B cell (primary cell): ENCODE measurements around the gene PCK1. TPM values are rescaled to one million over a fixed set of nuclear protein-coding genes. Genes with fewer than 3 reads are reported as not detected.

Experiments used
- ATAC-seq: fragments of 200-7000 bp; cut with Tn5 transposase; one replicate; pipeline ENCODE4 v1.10.0; 2021; ENCODE audit warnings: low read depth, mild to moderate bottlenecking, moderate number of reproducible peaks, moderate library complexity
- CTCF ChIA-PET: fragments of 350-600 bp; sonication (Branson Sonifier 250); formaldehyde crosslinking; loops from one replicate; lab custom pipeline; 2021; ENCODE audit warnings: antibody characterized with exemption, inconsistent platforms; lab: Charles Lee
- POLR2A ChIA-PET: fragments of 350-600 bp; sonication (Branson Sonifier 250); formaldehyde crosslinking; loops from one replicate; lab custom pipeline; 2021; ENCODE audit warnings: antibody characterized with exemption; lab: Charles Lee
- DNase-seq: peaks from one replicate; pipeline ENCODE4 v3.0.0; 2013
- H2AFZ ChIP-seq: 2 replicates; pipeline ENCODE4 v1.6.1; 2012; ENCODE audit warnings: mild to moderate bottlenecking, low read depth, low read length; ENCODE audit not compliant: insufficient read depth, poor library complexity, severe bottlenecking
- H3K27ac ChIP-seq, 2 donors: 1 replicate in 1 of 2; 2 replicates in 1 of 2; pipeline ENCODE4 v1.5.1; 2012 to 2013; ENCODE audit warnings: low read length in 2 of 2, mild to moderate bottlenecking in 2 of 2, moderate library complexity in 1 of 2
- H3K27me3 ChIP-seq, 4 experiments: fragments of 200-600 bp in 1 of 4; sonication (generic) in 1 of 4; replicated peaks in 1 of 4; 1 replicate in 2 of 4; 2 replicates in 2 of 4; pipeline versions ENCODE4 v1.6.1 to v1.7.0; 2013 to 2016; ENCODE audit warnings: low read length in 3 of 4, mild to moderate bottlenecking in 2 of 4, mixed read lengths in 1 of 4, moderate library complexity in 1 of 4; ENCODE audit not compliant: insufficient read depth in 4 of 4, control insufficient read depth in 3 of 4; ENCODE audit errors: control extremely low read depth in 1 of 4
- H3K36me3 ChIP-seq, 2 experiments: replicated peaks in 1 of 2; 1 replicate in 1 of 2; 2 replicates in 1 of 2; pipeline versions ENCODE4 v1.6.1 to v1.7.1; 2013; ENCODE audit warnings: low read length in 1 of 2; ENCODE audit not compliant: insufficient read depth in 2 of 2, control insufficient read depth in 1 of 2; ENCODE audit errors: control extremely low read depth in 1 of 2, extremely low read depth in 1 of 2
- H3K4me1 ChIP-seq, 2 donors: fragments of 200-600 bp in 1 of 2; sonication (generic) in 1 of 2; 1 replicate in 1 of 2; 2 replicates in 1 of 2; pipeline versions ENCODE4 v1.5.1 to v1.6.1; 2013 to 2017; ENCODE audit warnings: low read length in 2 of 2; ENCODE audit not compliant: control insufficient read depth in 2 of 2, insufficient read depth in 2 of 2
- H3K4me2 ChIP-seq: replicated peaks from 2 replicates; pipeline ENCODE3; 2012; ENCODE audit warnings: mild to moderate bottlenecking, low read depth, low read length; ENCODE audit not compliant: poor library complexity, severe bottlenecking
- H3K4me3 ChIP-seq, 5 experiments: fragments of 200-600 bp in 1 of 5; sonication (generic) in 1 of 5; 1 replicate in 3 of 5; 2 replicates in 2 of 5; pipeline versions ENCODE4 v1.5.1 to v1.7.0; 2011 to 2016; ENCODE audit warnings: low read length in 4 of 5, mild to moderate bottlenecking in 4 of 5, low read depth in 2 of 5, control low read depth in 1 of 5, moderate library complexity in 1 of 5; ENCODE audit not compliant: insufficient read depth in 1 of 5; ENCODE audit errors: control extremely low read depth in 1 of 5, extremely low read depth in 1 of 5
- H3K79me2 ChIP-seq: fragments of 200-600 bp; sonication (generic); one replicate; pipeline ENCODE4 v1.6.0; 2016; ENCODE audit warnings: low read length; ENCODE audit not compliant: control insufficient read depth, insufficient read depth
- H3K9ac ChIP-seq: fragments of 200-600 bp; sonication (generic); 2 replicates; pipeline ENCODE4 v1.6.1; 2017; ENCODE audit warnings: mild to moderate bottlenecking, low read length, moderate library complexity
- H3K9me3 ChIP-seq, 3 donors: one replicate each; pipeline versions ENCODE4 v1.6.1 to v1.7.1; 2013; ENCODE audit warnings: low read length in 2 of 3; ENCODE audit not compliant: control insufficient read depth in 2 of 3, insufficient read depth in 1 of 3; ENCODE audit errors: control extremely low read depth in 1 of 3
- H4K20me1 ChIP-seq: 2 replicates; pipeline ENCODE4 v1.6.0; 2012; ENCODE audit warnings: mild to moderate bottlenecking, low read length; ENCODE audit not compliant: insufficient read depth, control insufficient read depth, poor library complexity, severe bottlenecking
- H3K27ac Mint-ChIP-seq: one replicate; pipeline ENCODE4 v1.8.0; 2021; ENCODE audit warnings: mixed read lengths
- H3K27me3 Mint-ChIP-seq: one replicate; pipeline ENCODE4 v1.8.0; 2021; ENCODE audit warnings: mixed read lengths
- H3K4me1 Mint-ChIP-seq: one replicate; pipeline ENCODE4 v1.8.0; 2021; ENCODE audit warnings: mixed read lengths
- H3K4me3 Mint-ChIP-seq: one replicate; pipeline ENCODE4 v1.8.0; 2021; ENCODE audit warnings: mixed read lengths
- H3K9me3 Mint-ChIP-seq: one replicate; pipeline ENCODE4 v1.8.0; 2022; ENCODE audit warnings: mixed read lengths; ENCODE audit not compliant: insufficient read depth
- CTCF ChIP-seq: fragments of 200-600 bp; IDR thresholded peaks from one replicate; pipeline ENCODE4 v1.8.0; 2022; ENCODE audit warnings: antibody characterized with exemption, mild to moderate bottlenecking
- EZH2 ChIP-seq: IDR thresholded peaks from 2 replicates; pipeline ENCODE4 v1.6.1; 2012; ENCODE audit warnings: borderline replicate concordance, low read depth, mild to moderate bottlenecking, moderate library complexity, low read length; ENCODE audit not compliant: insufficient read depth, poor library complexity, severe bottlenecking
- WGBS: methylation state at CpG from one replicate; pipeline ENCODE4 v1.1.5; 2013; ENCODE audit warnings: missing lambda C conversion rate; ENCODE audit not compliant: insufficient coverage; 5-methylcytosine and 5-hydroxymethylcytosine counted together
- intact Hi-C: fragments of 100-400 bp; cut with micrococcal nuclease; formaldehyde crosslinking; loops from one replicate; pipeline ENCODE4 v1.10.0; 2022
- polyA plus RNA-seq: library from polyadenylated mRNA; depleted of rRNA; stranded (reverse); fragments of >200 nt; gene quantifications from 2 replicates; pipeline ENCODE4 v1.2.3, GENCODE V29; 2012
- total RNA-seq, 2 donors: library from RNA; stranded (reverse); fragments of 120-200 nt in 1 of 2; gene quantifications; 1 replicate in 1 of 2; 2 replicates in 1 of 2; pipeline versions ENCODE4 v1.2.3 to v1.2.4, GENCODE V29; 2013 to 2022

PCK1 gene
- total and polyA plus RNA-seq, 2 donors (not counting 1 experiment from before 2014, with no cell fraction given) = not detected

GRCh38 chr20:57598060-57598459 lies 37.1 kb downstream of the PCK1 start:
- no peaks in the 10 kb centered on the region for H4K20me1 ChIP-seq
- H3K36me3 ChIP-seq = no peaks in the 10 kb centered on the region
- H3K4me1 Mint-ChIP-seq = peaks cover 18% of the 10 kb centered on the region
- intact Hi-C loops = no loop called here
- ATAC-seq = no peak
- H2AFZ ChIP-seq = no peak overlapping the region
- no peak overlapping the region for H3K27ac Mint-ChIP-seq
- no peaks in the 10 kb centered on the region for H3K79me2 ChIP-seq
- ChIA-PET POLR2A (no interaction called here), CTCF (interaction anchor here (0.8 to 11.4 kb wide), 13 partner anchors 10 to 1048 kb away, joined by 3 to 131 read pairs (median 17); partner anchors contain the start of gene ZBP1)
- H3K9ac ChIP-seq = no peak overlapping the region
- H3K27me3 Mint-ChIP-seq = peaks cover 5% of the 10 kb centered on the region
- no peak overlapping the region for H3K4me3 ChIP-seq
- H3K27ac ChIP-seq = no peak overlapping the region
- DNase-seq = no peak
- H3K9me3 Mint-ChIP-seq = no peaks in the 10 kb centered on the region
- H3K4me1 ChIP-seq = peaks cover 10 to 26% of the 10 kb centered on the region in 2 donors
- H3K9me3 ChIP-seq = peaks cover 0 to 2% (median 0%) of the 10 kb centered on the region in 3 donors
- peaks cover 0 to 14% (median 2%) of the 10 kb centered on the region in 4 experiments for H3K27me3 ChIP-seq
- H3K4me2 ChIP-seq = no peak overlapping the region
- no peak overlapping the region for H3K4me3 Mint-ChIP-seq
- TF ChIP-seq CTCF (no peak), EZH2 (no peak)
- WGBS = 75% methylated on average over 7 of the region's 10 CpGs

GRCh38 chr20:57598491-57598890 lies 37.6 kb downstream of the PCK1 start:
- H2AFZ ChIP-seq = no peak overlapping the region
- no peaks in the 10 kb centered on the region for H3K9me3 Mint-ChIP-seq
- no peak overlapping the region for H3K27ac ChIP-seq
- H3K4me1 ChIP-seq = peaks cover 10 to 21% of the 10 kb centered on the region in 2 donors
- peaks cover 0 to 4% of the 10 kb centered on the region in 2 experiments for H3K36me3 ChIP-seq
- ChIA-PET CTCF (interaction anchor here (0.7 to 11.4 kb wide), 11 partner anchors 9 to 1048 kb away, joined by 3 to 131 read pairs (median 17); partner anchors contain the start of gene ZBP1), POLR2A (no interaction called here)
- H3K9ac ChIP-seq = no peak overlapping the region
- H4K20me1 ChIP-seq = no peaks in the 10 kb centered on the region
- peak overlapping the region; percentile 15 for H3K27ac Mint-ChIP-seq
- peaks cover 5% of the 10 kb centered on the region for H3K27me3 Mint-ChIP-seq
- peaks cover 0 to 2% (median 0%) of the 10 kb centered on the region in 3 donors for H3K9me3 ChIP-seq
- 87% methylated on average over 3 of the region's 5 CpGs for WGBS
- no peak for ATAC-seq
- no peak overlapping the region for H3K4me2 ChIP-seq
- peaks cover 15% of the 10 kb centered on the region for H3K4me1 Mint-ChIP-seq
- intact Hi-C loops = no loop called here
- TF ChIP-seq CTCF = no peak
- no peak for TF ChIP-seq EZH2
- no peak overlapping the region for H3K4me3 ChIP-seq
- no peaks in the 10 kb centered on the region for H3K79me2 ChIP-seq
- no peak for DNase-seq
- H3K27me3 ChIP-seq = peaks cover 0 to 14% (median 2%) of the 10 kb centered on the region in 4 experiments
- H3K4me3 Mint-ChIP-seq = peak overlapping the region; percentile 32
